ENCODE data around the gene DAB2.
"Not testable (repeated sequence)": the region's sequence is repeated elsewhere in the genome, so short reads cannot be mapped to it uniquely, and the experiment has no call there.

The DAB2 gene

DNA sequence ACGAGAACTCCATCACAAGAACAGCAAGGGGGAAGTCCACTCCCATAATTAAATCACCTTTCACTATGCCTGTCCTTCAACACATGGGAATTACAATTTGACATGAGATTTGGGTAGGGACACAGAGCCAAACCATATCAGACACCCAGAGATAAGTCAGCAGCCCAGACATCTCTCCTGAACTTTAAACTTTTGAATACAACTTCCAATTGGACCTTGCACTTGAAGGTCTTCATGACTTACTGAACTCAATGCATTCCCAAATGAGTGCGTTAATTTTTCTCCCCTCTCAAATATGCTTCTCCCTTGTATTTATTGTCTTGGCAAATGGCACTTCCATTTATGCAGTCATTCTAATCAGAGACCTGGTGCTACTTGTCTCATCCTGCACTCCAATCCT is 72.6 kb downstream of the DAB2 start:
- no peak for DNase-seq (ENCODE audit: low read depth in 1 of 2, low spot score in 1 of 2)

DNA sequence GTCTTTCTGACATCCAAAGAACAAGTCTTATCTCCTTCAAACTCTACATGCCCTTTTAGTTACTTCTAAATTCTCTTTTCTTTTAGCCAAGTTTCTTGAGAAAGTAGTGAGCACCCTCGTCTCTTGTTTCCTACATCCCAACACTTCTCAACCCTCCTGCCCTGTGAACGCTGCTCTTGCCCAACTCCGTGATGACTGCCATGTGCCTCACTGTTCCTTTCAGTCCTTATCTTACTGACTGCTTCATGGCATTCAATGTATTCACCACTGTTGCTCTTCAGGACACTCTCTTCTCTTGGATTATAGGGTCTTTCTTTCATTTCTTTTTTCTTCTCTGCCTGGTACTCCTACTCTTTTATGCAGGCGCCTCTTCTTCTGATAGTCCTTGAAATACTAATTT is 75.3 kb downstream of the DAB2 start:
- DNase-seq (ENCODE audit: low read depth in 1 of 2, low spot score in 1 of 2) = no peak

DNA sequence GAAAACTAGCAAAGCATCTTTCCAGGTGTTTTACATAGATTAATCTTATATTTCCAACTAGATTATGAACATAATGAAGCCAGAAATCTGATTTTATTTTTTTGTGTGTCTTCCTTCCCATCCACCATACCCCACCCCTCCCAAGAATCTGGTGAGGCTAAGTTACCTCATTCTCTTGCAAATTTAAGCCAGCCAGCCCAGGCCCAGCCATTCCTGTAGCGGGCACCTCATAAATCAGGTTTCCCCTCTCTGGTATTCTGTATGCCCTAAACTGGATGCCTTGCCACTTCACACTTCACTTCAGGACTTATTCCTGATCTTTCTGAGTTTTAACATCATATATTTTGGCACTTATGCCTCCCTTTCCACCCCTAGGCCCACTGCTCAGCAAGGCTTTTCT is 82.3 kb downstream of the DAB2 start:
- no peak for DNase-seq (ENCODE audit: low read depth in 1 of 2, low spot score in 1 of 2)

DNA sequence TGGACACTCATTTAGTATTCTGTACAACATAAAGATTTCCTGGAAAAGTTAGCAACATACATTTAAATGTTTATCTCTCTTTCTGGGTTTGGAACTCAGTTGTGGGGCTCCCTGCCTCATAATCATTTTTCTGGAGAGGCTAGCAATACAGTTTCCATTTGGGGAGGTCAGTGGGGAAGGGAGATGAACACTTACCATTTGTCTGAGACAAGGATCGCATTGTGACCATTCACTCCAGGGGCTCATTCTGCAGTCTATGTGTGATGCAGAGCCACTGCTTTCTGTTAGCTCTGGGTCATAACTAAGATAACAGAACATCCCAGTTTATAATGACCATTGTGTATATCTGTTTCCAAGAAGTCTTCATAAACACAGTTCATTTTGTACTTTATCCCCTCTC is 82.9 kb downstream of the DAB2 start:
- DNase-seq (ENCODE audit: low read depth in 1 of 2, low spot score in 1 of 2) = no peak

DNA sequence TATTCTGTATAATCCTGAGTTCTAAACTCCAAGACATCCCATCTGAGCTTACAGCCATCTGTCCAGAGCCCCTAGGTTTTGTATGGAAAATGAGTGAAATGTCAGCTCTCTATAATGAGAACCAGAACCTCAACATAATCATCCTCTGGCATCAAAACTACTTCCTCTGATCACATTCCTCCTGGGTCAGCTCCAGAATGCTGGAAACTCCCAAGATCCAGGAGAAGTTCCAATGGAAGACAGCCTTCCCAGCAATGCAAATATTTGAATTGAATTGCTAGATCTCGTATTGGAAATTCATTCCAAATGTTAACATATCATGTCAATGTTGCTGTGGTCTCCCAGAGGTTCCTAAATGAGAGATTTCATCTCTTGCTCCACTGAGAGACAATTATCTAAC is 84.3 kb downstream of the DAB2 start:
- DNase-seq (ENCODE audit: low read depth in 1 of 2, low spot score in 1 of 2) = no peak

DNA sequence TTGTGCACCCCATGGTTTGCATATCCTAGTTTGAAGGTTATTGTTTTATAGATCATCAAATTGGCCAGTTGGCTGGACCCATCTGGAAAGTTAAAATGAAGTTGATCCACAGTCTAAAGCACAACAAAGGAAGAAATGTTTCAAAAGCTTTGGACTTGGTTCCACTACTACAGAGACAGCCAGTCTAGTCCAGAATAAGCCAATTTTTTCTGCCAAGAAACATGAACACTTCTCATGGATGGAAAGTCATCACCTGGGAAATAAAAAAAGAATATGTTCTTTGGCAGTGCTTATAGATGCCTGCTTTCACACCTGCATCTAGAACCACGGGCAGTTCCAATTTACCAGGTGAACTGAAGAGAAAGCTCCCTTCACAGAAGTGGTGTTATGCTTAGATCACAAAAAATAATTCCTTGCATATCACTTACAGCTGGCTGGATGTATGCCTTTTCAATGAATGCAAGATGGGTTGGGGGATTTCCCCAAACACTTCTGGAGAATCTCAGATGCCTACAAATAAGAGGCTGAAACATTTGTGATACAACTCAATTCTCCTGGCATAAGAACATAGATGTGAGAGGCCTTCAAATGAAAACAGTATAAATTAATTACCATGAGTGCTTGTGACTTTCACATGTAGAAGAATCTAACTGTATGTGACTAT is 87.4 kb downstream of the DAB2 start:
- DNase-seq (ENCODE audit: low read depth in 1 of 2, low spot score in 1 of 2) = no peak

DNA sequence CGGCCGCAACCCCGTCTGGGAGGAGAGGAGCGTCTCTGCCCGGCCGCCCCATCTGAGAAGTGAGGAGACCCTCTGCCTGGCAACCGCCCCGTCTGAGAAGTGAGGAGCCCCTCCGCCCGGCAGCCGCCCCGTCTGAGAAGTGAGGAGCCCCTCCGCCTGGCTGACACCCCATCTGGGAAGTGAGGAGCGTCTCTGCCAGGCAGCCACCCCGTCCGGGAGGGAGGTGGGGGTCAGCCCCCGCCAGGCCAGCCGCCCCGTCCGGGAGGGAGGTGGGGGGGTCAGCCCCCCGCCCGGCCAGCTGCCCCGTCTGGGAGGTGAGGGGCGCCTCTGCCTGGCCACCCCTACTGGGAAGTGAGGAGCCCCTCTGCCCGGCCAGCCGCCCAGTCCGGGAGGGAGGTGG is 90.5 kb downstream of the DAB2 start:
- not testable (repeated sequence) for DNase-seq (ENCODE audit: low read depth in 1 of 2, low spot score in 1 of 2)

DNA sequence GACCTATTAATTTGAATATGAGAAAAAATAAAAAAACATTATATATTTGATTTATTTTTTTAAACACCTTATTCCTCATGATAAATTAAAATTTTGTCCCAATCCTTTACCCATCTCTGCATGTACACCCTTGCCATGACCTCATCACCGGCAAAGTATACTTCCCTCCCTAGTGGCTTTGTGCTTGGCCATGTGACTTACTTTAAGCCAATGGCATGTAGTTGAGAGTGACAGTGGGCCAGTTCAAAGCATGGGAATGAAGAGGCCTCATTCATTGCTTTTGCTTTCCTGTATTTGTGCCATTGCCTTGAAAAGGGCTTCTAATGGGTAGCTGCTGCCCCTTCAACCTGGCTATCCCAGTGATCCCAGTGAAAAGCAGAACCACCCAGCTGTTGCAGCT is 91.7 kb downstream of the DAB2 start:
- DNase-seq (ENCODE audit: low read depth in 1 of 2, low spot score in 1 of 2) = no peak

DNA sequence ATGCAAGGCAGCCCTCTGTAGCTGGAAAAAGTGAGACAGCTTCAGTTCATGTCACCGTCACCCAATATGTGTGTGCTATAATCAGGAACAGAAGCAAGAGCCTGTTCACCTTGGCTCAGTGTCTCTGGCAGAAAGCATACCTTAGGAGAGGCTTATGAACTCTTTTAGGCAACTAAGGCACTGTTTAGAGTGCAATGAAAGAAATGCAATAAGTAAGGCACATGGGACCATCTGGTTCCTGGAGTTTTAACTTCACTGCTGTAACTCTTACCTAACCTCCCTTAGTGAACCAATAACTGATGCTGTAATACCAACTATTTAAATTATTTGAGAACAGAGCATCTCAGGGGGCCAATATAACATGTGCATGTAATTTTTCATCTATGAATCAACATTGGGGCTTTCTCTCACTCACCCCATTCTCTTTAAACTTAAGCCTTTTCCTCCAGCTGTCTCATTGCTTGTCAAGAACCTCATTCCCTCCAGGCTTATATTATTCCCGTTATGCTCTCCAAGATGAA is 92.9 kb downstream of the DAB2 start:
- DNase-seq (ENCODE audit: low read depth in 1 of 2, low spot score in 1 of 2) = no peak

DNA sequence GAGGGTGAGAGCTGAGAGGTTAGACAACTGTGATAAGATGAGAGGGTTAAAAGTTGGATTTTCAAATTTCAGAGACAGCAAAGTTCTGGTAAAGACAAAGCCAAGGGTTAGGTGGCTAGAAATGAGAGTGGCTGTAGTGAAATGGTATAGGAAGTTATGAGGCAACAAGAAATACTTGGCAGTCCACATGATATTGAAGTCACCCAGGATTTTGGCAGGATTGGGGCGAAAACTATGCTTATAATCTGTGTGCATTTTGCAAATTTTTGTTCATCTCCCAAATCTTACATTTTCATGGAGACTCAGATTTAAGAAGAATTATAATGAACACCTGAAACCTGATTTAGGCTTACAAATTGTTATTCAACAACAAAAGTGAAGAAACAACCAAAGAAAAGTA is 96.0 kb downstream of the DAB2 start:
- no peak for DNase-seq (ENCODE audit: low read depth in 1 of 2, low spot score in 1 of 2)

DNA sequence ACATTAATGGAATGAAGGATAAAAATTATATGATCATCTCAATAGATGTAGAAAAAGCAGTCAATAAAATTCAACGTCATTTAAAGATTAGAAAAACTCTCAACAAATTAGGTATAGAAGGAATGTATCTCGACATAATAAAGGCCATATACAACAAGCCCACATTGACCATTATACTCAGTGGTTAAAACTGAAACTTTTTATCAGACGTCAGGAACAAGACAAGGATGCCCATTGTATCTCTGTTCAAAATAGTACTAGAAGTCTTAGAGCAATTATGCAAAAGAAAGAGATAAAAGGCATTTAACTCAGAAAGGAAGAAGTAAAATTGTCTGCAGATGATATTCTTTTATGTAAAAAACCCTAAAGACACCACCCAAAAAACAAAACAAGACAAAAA is 101.2 kb downstream of the DAB2 start:
- no peak for DNase-seq (ENCODE audit: low read depth in 1 of 2, low spot score in 1 of 2)
